VCaP (cell line): ENCODE data around the gene UCK1.

ENCODE experiments used
- H3K27ac ChIP-seq: fragments of 450-650 bp; 2 replicates; pipeline ENCODE4 v1.5.1; 2017
- CTCF ChIP-seq: fragments of 450-650 bp; conservative IDR thresholded peaks from 2 replicates; pipeline ENCODE4 v1.5.1; 2017; ENCODE audit warnings: mild to moderate bottlenecking, moderate library complexity

UCK1 gene

GRCh38 chr9:131530920-131531832 lies at the start of gene UCK1:
UCK1 (minus strand) TSS chr9:131531263; CDS start chr9:131531174, 89 bp downstream.
- peak within 1 kb of the TSS; percentile 86 for H3K27ac ChIP-seq
- no peak for TF ChIP-seq CTCF

GRCh38 chr9:131580358-131580757 lies 49.3 kb upstream of the UCK1 start:
- H3K27ac ChIP-seq = no peak overlapping the region
- no peak for TF ChIP-seq CTCF

- no peak for TF ChIP-seq CTCF
- H3K27ac ChIP-seq = no peak overlapping the region
These were observed 48.7 kb upstream of the UCK1 start for GRCh38 chr9:131579789-131580211.

- no peak for TF ChIP-seq CTCF
- no peak overlapping the region for H3K27ac ChIP-seq
These were observed 47.9 kb upstream of the UCK1 start for GRCh38 chr9:131578731-131579504.

- no peak overlapping the region for H3K27ac ChIP-seq
- no peak for TF ChIP-seq CTCF
These were observed 47.0 kb upstream of the UCK1 start for GRCh38 chr9:131578021-131578420.

GRCh38 chr9:131577005-131578000 lies 46.2 kb upstream of the UCK1 start:
- no peak overlapping the region for H3K27ac ChIP-seq
- TF ChIP-seq CTCF = no peak
